K562 (cell line): ENCODE measurements around the gene GNRHR. TPM values are rescaled to one million over a fixed set of nuclear protein-coding genes. Genes with fewer than 3 reads are reported as not detected.

Experiments used
- ARID1B ChIP-seq: fragments of 450-650 bp; IDR thresholded peaks from 2 replicates; pipeline ENCODE4 v1.6.1; 2016; ENCODE audit warnings: antibody characterized with exemption, mild to moderate bottlenecking, inconsistent platforms
- ATF1 ChIP-seq, 2 experiments: fragments of 450-650 bp in 1 of 2; IDR thresholded peaks; 2 replicates each; pipeline ENCODE4 v1.6.1; 2016; ENCODE audit warnings: missing compliant biosample characterization in 1 of 2, missing genetic modification characterization in 1 of 2
- KDM4B ChIP-seq, 2 experiments: fragments of 450-650 bp in 1 of 2; sonication (generic) in 1 of 2; IDR thresholded peaks; 2 replicates each; pipeline ENCODE4 v1.6.1; 2016 to 2017; ENCODE audit warnings: borderline replicate concordance in 2 of 2, antibody characterized with exemption in 1 of 2, low read depth in 1 of 2, mild to moderate bottlenecking in 1 of 2
- NCOA2 ChIP-seq, 2 experiments: fragments of 450-650 bp; IDR thresholded peaks; 2 replicates each; pipeline ENCODE4 v1.6.1; 2018; ENCODE audit warnings: mild to moderate bottlenecking in 2 of 2, moderate library complexity in 1 of 2; ENCODE audit not compliant: partially characterized antibody in 2 of 2
- NEUROD1 ChIP-seq: fragments of 150-350 bp; IDR thresholded peaks from 2 replicates; pipeline ENCODE4 v1.6.1; 2014; ENCODE audit warnings: borderline replicate concordance, low read length, low read depth; ENCODE audit not compliant: partially characterized antibody
- NFXL1 ChIP-seq: fragments of 450-650 bp; formaldehyde crosslinking; IDR thresholded peaks from 2 replicates; pipeline ENCODE4 v1.4.0; 2021; ENCODE audit warnings: mild to moderate bottlenecking
- POU5F1 ChIP-seq: fragments of 150-350 bp; IDR thresholded peaks from 2 replicates; pipeline ENCODE4 v1.6.1; 2014; ENCODE audit warnings: borderline replicate concordance, low read length, low read depth, mild to moderate bottlenecking; ENCODE audit not compliant: partially characterized antibody
- RBM14 ChIP-seq: fragments of 200-400 bp; formaldehyde crosslinking; IDR thresholded peaks from 2 replicates; pipeline ENCODE4 v1.6.1; 2018; ENCODE audit warnings: low read depth, mild to moderate bottlenecking, low read length, moderate library complexity, borderline replicate concordance; ENCODE audit not compliant: insufficient read depth
- RBM15 ChIP-seq: fragments of 200-400 bp; formaldehyde crosslinking; IDR thresholded peaks from 2 replicates; pipeline ENCODE4 v1.6.1; 2018; ENCODE audit warnings: mild to moderate bottlenecking, low read length, moderate library complexity; ENCODE audit not compliant: insufficient read depth
- RBM22 ChIP-seq: fragments of 200-400 bp; formaldehyde crosslinking; IDR thresholded peaks from 2 replicates; pipeline ENCODE4 v1.6.1; 2018; ENCODE audit warnings: low read length, low read depth; ENCODE audit not compliant: poor library complexity, severe bottlenecking
- YBX1 ChIP-seq: fragments of 450-650 bp; IDR thresholded peaks from 2 replicates; pipeline ENCODE4 v1.7.1; 2016; ENCODE audit warnings: mild to moderate bottlenecking
- ZNF133 ChIP-seq: fragments of 250-450 bp; sonication (Bioruptor Pico); IDR thresholded peaks from 2 replicates; pipeline ENCODE4 v1.4.0; 2020; ENCODE audit warnings: mild to moderate bottlenecking
- ZNF175 ChIP-seq: fragments of 200-800 bp; sonication (Bioruptor generic); IDR thresholded peaks from 2 replicates; pipeline ENCODE4 v1.6.1; 2016; ENCODE audit warnings: low read depth, mild to moderate bottlenecking, missing genetic modification characterization, missing compliant biosample characterization
- ZNF217 ChIP-seq: sonication (generic); formaldehyde crosslinking; IDR thresholded peaks from 2 replicates; pipeline ENCODE4 v1.8.0; 2022; ENCODE audit warnings: mild to moderate bottlenecking, missing genetic modification reagents
- ZNF253 ChIP-seq: fragments of 250-450 bp; sonication (Bioruptor Pico); conservative IDR thresholded peaks from 2 replicates; pipeline ENCODE4 v1.6.1; 2021; ENCODE audit warnings: mild to moderate bottlenecking
- ZNF41 ChIP-seq: fragments of 250-450 bp; sonication (Bioruptor Pico); conservative IDR thresholded peaks from 2 replicates; pipeline ENCODE4 v1.4.0; 2020; ENCODE audit warnings: mild to moderate bottlenecking
- ZNF57 ChIP-seq: fragments of 450-650 bp; formaldehyde crosslinking; IDR thresholded peaks from 2 replicates; pipeline ENCODE4 v1.4.0; 2020; ENCODE audit warnings: mild to moderate bottlenecking, moderate library complexity
- polyA plus RNA-seq, 8 experiments: library from polyadenylated mRNA; depleted of rRNA in 4 of 8; stranded (reverse) in 5 of 8; unstranded in 3 of 8; fragments of >200 nt; fragmentation: Nextera tagmentation in 2 of 8; fragmentation: Illumina TruSeq in 1 of 8; extraction: Ambion mirVana in 2 of 8; extraction: Trizol in 1 of 8; gene quantifications; 2 replicates each; pipeline versions ENCODE4 v1.2.1 to v1.2.3, GENCODE V29; 2011 to 2014; ENCODE audit warnings: inconsistent platforms in 1 of 8, missing spikeins in 1 of 8
- total RNA-seq, 7 experiments: library from RNA; depleted of rRNA in 6 of 7; stranded (reverse); fragments of >200 nt in 6 of 7; fragmentation: Illumina TruSeq in 2 of 7; extraction: Trizol in 2 of 7; gene quantifications; 2 replicates each; pipeline versions ENCODE4 v1.2.1 to v1.2.3, GENCODE V29; 2011 to 2021; ENCODE audit warnings: low replicate concordance in 1 of 7
- TF ChIP-seq, protein P1 (sequence below): fragments of 250-450 bp; sonication (Bioruptor Pico); IDR thresholded peaks from 2 replicates; pipeline ENCODE4 v1.9.0; 2021; ENCODE audit warnings: mild to moderate bottlenecking
- TF ChIP-seq, protein P2 (sequence below): sonication (generic); formaldehyde crosslinking; IDR thresholded peaks from 2 replicates; pipeline ENCODE4 v1.8.0; 2022; ENCODE audit warnings: mild to moderate bottlenecking, missing genetic modification reagents
- TF ChIP-seq, protein P3 (sequence below): fragments of 450-650 bp; IDR thresholded peaks from 2 replicates; pipeline ENCODE4 v1.7.0; 2016; ENCODE audit warnings: borderline replicate concordance
- TF ChIP-seq, protein P4 (sequence below): IDR thresholded peaks from 3 replicates; pipeline ENCODE4 v1.6.1; 2011; ENCODE audit warnings: borderline replicate concordance, mild to moderate bottlenecking; ENCODE audit not compliant: insufficient read length, insufficient read depth
- TF ChIP-seq, protein P5 (sequence below): sonication (generic); formaldehyde crosslinking; IDR thresholded peaks from 2 replicates; pipeline ENCODE4 v1.4.0; 2020; ENCODE audit warnings: mild to moderate bottlenecking, missing genetic modification reagents

GNRHR gene
- total and polyA plus RNA-seq, 9 of the 15 experiments (the other 6 are each of a cell fraction or from before 2014, with no cell fraction given), result 0.06 to 0.13 TPM; not detected in 7

DNA sequence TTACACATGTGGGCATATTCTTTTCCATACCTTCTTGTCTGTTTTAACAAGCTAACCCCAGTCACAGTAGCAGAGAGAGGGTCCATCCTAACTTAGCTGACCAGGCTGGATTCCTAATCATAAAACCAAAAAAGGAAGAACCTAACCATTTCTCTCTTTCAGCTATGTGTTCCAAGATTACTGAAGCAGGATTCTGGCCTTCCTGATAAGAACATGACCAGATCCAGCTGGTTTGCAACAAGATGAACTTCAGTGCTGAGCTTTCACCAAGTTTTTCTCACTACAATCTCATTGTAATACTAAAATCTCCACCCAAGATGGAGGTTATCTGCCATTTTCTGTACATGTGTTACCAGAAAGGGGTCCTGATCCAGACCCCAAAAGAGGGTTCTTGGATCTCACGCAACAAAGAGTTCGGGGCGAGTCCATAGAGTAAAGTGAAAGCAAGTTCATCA, 32.8 kb downstream of the GNRHR start (continued):
- TF ChIP-seq ZNF175 (CRISPR knock-in tag) (no peak), YBX1 (no peak), NEUROD1 (no peak), ATF1 (CRISPR knock-in tag; IDR thresholded peaks at IDR 0.05) (no peak), ATF1 (tag; IDR thresholded peaks at IDR 0.05) (no peak), ZNF253 (no peak), KDM4B (IDR thresholded peaks at IDR 0.05; ENCODE audit: borderline replicate concordance in 2 of 2, low read depth in 1 of 2) (no peak), NCOA2 (IDR thresholded peaks at IDR 0.05; ENCODE audit: partially characterized antibody in 2 of 2) (no peak), ARID1B (peak; percentile 82), NFXL1 (peak; percentile 68; the same call in 1 of the 2 replicates), RBM15 (no peak), ZNF57 (CRISPR knock-in tag) (no peak), ZNF41 (0 out of 2 replicates have a peak, but pooled peaks have one; percentile 12), RBM22 (no peak), RBM14 (no peak), POU5F1 (no peak), ZNF133 (CRISPR knock-in tag) (no peak), ZNF217 (CRISPR knock-in tag) (no peak)
- TF ChIP-seq, protein P1, sequence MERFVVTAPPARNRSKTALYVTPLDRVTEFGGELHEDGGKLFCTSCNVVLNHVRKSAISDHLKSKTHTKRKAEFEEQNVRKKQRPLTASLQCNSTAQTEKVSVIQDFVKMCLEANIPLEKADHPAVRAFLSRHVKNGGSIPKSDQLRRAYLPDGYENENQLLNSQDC (CRISPR knock-in tag), result no peak
- TF ChIP-seq, protein P2, sequence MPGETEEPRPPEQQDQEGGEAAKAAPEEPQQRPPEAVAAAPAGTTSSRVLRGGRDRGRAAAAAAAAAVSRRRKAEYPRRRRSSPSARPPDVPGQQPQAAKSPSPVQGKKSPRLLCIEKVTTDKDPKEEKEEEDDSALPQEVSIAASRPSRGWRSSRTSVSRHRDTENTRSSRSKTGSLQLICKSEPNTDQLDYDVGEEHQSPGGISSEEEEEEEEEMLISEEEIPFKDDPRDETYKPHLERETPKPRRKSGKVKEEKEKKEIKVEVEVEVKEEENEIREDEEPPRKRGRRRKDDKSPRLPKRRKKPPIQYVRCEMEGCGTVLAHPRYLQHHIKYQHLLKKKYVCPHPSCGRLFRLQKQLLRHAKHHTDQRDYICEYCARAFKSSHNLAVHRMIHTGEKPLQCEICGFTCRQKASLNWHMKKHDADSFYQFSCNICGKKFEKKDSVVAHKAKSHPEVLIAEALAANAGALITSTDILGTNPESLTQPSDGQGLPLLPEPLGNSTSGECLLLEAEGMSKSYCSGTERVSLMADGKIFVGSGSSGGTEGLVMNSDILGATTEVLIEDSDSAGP (CRISPR knock-in tag), result no peak
- TF ChIP-seq, protein P3, sequence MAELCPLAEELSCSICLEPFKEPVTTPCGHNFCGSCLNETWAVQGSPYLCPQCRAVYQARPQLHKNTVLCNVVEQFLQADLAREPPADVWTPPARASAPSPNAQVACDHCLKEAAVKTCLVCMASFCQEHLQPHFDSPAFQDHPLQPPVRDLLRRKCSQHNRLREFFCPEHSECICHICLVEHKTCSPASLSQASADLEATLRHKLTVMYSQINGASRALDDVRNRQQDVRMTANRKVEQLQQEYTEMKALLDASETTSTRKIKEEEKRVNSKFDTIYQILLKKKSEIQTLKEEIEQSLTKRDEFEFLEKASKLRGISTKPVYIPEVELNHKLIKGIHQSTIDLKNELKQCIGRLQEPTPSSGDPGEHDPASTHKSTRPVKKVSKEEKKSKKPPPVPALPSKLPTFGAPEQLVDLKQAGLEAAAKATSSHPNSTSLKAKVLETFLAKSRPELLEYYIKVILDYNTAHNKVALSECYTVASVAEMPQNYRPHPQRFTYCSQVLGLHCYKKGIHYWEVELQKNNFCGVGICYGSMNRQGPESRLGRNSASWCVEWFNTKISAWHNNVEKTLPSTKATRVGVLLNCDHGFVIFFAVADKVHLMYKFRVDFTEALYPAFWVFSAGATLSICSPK, result no peak
- TF ChIP-seq, protein P4, sequence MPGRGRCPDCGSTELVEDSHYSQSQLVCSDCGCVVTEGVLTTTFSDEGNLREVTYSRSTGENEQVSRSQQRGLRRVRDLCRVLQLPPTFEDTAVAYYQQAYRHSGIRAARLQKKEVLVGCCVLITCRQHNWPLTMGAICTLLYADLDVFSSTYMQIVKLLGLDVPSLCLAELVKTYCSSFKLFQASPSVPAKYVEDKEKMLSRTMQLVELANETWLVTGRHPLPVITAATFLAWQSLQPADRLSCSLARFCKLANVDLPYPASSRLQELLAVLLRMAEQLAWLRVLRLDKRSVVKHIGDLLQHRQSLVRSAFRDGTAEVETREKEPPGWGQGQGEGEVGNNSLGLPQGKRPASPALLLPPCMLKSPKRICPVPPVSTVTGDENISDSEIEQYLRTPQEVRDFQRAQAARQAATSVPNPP, result no peak
- TF ChIP-seq, protein P5, sequence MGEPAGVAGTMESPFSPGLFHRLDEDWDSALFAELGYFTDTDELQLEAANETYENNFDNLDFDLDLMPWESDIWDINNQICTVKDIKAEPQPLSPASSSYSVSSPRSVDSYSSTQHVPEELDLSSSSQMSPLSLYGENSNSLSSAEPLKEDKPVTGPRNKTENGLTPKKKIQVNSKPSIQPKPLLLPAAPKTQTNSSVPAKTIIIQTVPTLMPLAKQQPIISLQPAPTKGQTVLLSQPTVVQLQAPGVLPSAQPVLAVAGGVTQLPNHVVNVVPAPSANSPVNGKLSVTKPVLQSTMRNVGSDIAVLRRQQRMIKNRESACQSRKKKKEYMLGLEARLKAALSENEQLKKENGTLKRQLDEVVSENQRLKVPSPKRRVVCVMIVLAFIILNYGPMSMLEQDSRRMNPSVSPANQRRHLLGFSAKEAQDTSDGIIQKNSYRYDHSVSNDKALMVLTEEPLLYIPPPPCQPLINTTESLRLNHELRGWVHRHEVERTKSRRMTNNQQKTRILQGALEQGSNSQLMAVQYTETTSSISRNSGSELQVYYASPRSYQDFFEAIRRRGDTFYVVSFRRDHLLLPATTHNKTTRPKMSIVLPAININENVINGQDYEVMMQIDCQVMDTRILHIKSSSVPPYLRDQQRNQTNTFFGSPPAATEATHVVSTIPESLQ, result no peak
